Mesenteric fat pad (tissue), 1 donor: Measurements from ENCODE around the gene ATP6V0A1. TPM values are rescaled to one million over a fixed set of nuclear protein-coding genes. Genes with fewer than 3 reads are reported as not detected.
"Not testable (repeated sequence)": the region's sequence is repeated elsewhere in the genome, so short reads cannot be mapped to it uniquely, and the experiment has no call there.

Experiments used
- DNase-seq: peaks from one replicate; pipeline ENCODE4 v3.0.0-alpha.2; 2020; ENCODE audit warnings: low spot score
- long read RNA-seq: library from polyadenylated mRNA; unstranded; transcript quantifications from one replicate; pipeline ENCODE4 v2.0.0, GENCODE V29; 2020
- total RNA-seq: library from RNA; stranded (reverse); fragmentation: NEBNext Ultra II Directional; extraction: Animal tissue kit (Norgen Biotek cat#: 25700); gene quantifications from one replicate; pipeline ENCODE4 v1.2.1, GENCODE V29; 2021
- donor health status: DM: yes; HTN: yes; CAD: no.

Gene ATP6V0A1
- total RNA-seq: 84.1 TPM
- long read RNA-seq, full-length matches to known transcripts: 18 of 19 reads
- long read RNA-seq, partial matches to known transcripts: 1 of 19 reads
- long read RNA-seq, other reads (novel, unspliced or antisense): 0 of 19 reads

DNA sequence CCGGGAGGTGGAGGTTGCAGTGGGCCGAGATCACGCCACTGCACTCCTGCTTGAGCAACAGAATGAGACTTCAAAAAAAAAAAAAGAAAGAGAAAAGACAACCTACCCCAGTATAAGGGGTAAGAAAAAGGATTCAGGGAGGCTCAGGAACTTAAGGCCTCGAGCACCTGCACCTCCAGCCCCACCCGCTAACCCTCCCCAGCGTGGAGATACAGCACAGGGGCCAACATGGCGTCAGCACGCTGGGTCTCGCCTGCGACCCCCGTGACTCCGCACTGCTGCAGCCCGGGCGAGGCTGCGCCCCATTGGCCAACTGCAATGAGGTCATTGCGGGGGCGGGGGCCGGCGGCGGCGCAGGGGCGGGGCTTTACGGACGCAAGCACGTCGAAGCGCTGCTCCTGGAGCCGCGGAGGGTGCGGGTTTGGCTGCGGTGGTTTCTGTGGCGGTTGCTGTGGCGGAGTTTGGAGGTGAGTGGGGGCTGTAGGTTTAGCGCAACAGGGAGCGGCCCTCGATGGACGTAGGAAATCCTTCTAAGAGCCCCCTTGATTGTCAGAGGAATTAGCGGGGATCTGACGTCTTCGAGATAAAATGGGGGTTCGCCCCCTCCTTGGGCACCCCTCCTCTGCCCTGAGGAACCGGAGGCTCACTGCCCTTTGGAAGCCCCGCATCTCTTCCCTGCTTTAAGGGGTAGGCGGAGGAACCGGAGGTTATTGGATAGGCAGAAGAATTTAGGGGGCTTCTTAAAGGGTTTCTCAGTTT lies at the start of gene ATP6V0A1:
Gene ATP6V0A1 (plus strand): TSS at position 382 of the 759 bp plus-strand sequence. CDS start 2,017 bp downstream, outside the sequence.
- DNase-seq: peak; percentile 99

DNA sequence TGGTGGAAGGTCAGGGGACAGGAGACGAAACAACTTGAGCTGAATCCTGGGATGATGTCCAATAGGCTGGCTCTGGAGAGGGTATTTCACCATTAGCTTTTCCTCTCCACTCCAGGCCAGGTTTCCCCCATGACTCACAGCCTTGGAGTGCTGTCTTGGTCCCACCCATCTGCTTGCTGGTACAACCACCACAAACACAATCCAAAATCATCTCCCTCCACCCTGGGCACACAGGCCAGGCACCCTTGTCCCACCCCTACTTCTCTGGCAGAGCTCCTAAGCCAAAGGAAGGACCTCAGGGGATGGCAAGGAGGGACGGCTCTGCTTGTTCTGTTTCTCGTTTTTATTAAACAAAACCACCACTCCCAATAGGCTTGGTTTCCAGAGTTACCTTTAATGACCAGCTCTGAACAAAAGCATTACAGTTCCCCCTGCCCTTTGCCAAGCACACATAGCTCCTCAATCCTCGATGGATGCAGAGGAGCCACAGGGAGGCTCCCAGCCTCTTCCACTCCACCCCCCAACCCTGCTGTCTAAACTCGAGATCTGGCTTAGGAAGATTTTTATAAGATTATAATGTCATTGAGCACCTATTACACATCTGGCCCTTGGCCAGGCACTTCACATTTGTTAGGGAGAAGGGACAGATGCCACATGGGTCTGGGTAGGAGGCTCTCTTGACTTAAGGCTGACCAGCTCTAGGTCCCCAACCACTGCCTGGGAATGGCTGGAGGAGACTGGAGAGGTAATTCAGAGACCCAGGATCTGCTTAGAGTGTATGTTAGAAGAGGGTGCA lies 49.0 kb upstream of the ATP6V0A1 start:
- DNase-seq: no peak

DNA sequence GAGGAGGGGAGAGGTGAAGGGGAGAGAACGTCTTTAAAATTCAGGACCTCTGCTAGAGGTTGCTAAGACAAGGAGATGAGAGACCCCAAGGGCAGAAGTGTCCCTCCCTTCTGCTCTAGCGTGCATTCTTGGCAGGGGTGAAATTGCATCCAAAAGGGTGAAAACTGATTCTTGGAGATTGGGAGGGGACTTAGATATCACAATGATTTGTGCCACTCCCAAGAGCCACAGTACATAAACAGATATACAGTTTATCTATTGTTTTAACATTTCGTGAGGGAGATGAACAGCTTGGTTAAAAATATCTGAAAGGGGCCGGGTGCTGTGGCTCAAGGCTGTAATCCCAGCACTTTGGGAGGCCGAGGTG lies 48.4 kb upstream of the ATP6V0A1 start:
- no peak for DNase-seq

DNA sequence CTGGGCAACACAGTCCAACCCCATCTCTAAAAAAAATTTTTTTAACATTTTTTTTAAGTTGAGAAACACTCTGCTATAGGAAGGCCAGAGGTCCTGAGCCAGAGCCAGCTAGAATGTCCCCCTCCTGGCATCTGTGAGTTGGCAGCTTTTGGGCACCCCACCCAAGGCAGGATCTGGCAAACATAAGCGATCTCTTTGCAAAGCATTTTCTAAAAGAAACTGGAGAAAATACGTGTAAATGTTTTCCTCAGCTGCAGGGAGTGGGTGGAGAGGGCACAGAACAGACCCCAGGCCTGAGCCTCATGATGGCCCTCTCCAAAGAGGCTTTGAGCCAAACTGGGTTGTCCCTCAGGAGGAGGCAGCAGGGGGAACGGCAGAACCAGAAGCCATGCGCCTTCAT lies 47.3 kb upstream of the ATP6V0A1 start:
- DNase-seq: no peak

DNA sequence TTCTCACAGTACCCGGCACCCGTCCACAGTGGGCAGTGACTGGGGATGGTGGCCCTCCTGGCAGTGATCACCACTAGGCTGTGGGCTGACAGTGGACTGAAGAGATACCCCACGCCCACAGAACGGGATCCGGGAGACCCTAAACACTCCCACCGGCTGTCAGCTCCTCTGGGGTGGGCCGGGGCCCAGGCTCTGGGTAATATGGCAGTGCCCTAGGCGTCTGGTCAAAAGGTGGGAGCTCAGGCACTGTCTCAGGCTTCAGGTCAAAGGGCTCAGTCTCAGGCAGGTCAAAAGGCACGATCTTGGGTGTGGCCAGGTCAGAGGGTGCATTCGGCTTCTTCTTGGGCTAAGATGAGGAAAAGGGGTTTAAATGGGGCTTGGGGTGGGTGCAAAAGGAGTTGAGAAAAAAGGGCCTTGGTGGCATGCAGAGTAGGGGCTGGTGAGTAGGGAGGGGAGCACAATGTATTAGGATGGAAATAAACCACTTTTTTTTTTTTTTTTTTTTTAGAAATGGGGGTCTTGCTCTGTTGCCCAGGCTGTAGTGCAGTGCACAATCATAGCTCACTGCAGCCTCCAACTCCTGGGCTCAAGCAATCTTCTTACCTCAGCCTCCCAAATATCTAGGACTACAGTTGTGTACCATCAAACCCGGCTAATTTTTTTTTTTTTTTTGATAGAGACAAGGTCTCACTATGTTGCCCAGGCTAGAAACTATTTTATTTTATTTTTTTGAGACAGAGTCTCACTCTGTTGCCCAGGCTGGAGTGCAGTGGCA lies 46.6 kb upstream of the ATP6V0A1 start:
- DNase-seq: no peak

DNA sequence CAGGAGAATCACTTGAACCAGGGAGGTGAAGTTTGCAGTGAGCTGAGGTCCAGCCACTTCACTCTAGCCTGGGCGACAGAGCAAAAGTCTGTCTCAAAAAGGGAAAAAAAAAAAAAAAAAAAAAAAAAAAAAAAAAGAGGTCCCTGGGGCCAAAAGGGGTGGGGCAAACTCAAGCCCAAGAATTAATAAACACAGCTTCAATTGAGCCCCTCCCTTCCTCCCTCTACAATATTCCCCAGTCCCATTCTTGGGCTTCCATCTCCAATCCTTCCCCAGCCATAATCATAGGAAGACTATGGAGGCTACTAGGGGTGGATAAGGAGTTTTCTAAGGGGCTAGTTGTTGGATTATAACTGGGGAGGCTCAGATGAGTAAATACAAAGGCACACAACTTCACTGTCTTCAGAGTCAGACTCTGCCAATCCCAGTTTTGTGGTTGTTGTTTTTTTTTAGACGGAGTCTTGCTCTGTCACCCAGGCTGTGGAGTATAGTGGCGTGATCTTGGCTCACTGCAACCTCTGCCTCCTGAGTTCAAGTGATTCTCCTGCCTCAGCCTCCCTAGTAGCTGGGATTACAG lies 45.1 kb upstream of the ATP6V0A1 start:
- DNase-seq: no peak

DNA sequence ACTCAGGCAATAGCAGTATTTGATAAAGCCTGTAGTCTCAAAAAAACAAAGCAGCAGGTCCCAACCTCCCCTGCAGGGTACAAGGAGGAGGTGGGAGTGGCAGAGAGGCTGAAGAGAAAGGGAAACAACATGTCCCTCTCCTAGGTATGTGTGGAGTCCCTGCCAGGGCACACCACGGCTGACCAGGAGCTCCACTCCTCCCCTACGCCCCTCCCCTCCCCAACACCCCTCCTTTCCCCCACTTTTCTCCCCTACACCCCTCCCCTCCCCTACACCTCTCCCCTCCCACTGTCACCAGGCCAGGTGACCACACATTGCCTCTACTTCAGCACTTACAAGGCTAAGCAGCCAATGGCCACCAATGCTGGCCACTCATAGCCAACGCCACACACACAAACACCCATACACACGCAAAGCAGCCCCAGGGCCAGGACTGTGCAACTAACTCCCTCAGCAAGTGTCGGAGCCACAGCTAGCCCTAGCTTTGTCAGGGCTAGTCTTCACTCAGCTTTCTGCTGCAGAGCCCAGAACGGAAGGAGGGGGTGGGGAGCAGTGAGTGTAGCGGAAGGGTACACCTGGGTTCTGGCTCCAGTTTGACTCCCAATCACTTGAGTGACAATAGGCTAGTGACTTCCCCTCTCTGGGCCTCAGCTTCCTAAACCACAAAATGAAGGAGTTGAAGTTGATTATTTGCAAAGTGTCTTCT lies 43.8 kb upstream of the ATP6V0A1 start:
- no peak for DNase-seq

DNA sequence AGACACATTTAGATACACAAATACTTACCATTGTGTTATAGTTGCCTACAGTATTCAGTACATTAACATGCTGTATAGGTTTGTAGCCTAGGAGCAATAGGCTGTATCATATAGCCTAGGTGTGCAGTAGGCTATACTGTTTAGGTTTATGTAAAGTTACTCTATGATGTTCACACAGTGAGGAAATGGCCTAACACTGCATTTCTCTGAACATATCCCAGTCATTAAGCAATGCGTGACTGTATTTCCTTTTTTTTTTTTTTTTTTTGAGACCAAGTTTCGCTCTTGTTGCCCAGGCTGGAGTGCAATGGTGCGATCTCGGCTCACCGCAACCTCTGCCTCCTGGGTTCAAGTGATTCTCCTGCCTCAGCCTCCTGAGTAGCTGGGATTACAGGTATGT lies 40.7 kb upstream of the ATP6V0A1 start:
- not testable (repeated sequence) for DNase-seq

DNA sequence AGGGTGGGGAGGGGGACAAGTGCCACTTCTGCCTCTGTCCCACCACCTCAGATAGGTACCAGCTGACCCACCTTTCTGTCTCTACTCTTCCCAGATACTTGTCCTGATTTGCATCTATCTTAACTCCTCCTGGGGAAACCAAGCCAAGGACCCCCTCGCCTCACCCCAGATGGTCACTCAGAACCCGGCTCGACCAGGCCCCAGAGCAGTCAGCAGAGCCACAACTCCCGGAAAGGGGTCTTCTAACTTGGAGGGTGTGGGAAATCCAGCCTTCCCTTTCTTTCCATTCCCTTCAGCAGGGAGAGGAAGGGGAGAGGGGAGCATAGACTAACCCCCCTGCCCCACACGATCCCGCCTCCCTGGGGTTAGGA lies 37.6 kb upstream of the ATP6V0A1 start:
- DNase-seq: no peak

DNA sequence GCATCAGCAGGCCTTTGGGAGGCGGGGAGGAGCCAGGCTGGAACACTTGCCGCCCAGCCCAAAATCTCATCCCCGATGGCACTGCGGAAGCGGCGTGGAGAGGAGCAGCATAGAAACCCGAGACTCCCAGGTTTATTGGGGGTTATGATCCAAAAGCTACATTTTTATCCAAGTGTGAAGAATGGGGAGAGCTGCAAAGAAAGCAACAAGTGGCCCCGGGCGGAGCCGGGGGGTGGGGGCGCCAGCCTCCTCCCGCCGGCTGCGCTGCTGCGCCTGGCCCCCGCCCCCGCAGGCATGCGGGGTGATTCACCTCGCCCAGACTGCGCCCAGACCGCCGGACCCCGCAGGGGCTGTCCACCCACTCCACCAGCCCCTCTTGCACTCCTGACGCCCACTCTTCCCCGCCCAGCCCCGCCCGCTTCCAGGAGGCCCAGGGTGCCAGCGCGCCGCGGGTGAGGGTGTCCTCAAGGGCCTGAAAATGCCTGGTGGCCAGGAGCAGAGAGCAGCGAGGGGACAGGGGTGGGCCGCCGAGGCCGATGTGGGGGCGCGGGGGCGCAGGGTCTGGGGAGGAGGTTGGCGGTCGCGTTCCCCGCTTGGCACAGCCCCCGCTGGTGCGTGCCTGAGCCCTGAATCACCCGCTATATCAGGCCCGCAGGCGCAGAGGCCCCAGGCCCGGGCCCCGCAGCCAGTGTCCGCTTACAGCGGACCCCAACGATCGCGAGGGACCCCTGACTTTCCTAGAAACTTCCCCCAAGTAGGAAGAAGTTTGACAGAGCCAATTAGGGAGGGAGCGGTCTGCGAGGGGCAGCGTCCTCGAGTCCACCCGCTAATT lies 37.0 kb upstream of the ATP6V0A1 start:
- no peak for DNase-seq

DNA sequence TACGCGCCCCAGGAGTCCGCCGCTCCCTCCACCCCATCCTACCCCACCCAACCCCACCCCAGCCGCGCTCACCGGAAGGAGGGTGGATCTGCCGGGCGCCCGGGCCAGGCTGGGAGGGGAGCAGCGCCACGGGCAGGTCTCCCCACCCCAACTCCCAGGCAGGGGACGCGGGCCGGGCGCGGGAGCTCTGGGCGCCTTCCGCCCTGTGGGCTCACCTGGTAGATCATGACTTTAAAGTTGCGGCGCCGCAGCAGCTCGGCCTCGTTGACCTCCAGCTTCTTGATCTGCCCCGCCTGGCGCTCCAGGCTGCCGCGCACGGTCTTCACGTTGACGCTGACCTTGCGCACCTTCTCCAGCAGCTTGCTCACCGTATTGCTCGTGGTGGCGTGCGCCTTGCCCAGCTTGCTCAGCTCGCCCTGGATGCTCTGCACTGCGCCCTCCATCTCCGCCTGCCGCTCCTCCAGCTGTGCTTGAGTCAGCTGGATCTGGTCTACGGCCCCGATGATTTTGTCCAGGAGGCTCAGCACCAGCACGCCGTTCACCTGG lies 36.2 kb upstream of the ATP6V0A1 start:
- DNase-seq: no peak

DNA sequence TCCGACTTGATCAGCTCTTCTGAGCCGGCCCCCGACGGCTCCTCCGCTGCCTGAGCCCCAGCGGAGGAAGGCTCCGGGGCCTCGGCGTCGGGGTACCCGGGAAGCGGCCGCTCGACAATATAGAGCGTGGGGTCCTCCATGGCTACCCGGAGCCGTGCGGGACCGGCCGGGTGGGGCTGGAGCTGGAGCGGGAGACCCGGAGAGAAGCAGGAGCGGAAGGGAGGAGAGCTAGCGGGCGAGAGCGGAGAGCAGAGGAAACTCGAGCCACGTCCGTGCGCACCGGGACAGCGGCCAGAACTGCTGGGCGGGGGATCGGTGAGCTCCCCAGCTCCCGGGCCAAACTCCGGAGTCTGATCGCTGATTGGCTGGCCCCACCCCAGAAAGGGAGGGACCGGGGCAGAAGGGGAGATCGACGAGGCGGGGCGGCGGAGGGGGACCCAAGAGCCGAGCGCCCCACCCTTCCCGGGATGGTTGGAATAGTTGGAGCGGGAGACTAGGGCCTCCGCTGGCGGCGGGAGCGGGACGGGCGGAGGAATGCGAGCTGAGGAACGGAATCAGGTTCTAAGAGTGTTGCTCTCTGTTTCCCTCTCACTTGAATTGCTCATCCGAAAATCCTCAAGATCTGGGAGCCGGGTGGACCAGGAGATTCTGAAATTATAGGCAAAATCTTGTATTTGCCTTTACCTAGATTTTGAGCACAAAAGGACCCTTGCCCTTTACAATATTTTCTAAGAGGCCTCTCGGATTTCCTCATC lies 35.5 kb upstream of the ATP6V0A1 start, which contains the start of gene CAVIN1:
Gene CAVIN1 (minus strand): TSS at position 299 of the 755 bp plus-strand sequence. CDS start 159 bp downstream, at position 140.
- peak; percentile 98 for DNase-seq

DNA sequence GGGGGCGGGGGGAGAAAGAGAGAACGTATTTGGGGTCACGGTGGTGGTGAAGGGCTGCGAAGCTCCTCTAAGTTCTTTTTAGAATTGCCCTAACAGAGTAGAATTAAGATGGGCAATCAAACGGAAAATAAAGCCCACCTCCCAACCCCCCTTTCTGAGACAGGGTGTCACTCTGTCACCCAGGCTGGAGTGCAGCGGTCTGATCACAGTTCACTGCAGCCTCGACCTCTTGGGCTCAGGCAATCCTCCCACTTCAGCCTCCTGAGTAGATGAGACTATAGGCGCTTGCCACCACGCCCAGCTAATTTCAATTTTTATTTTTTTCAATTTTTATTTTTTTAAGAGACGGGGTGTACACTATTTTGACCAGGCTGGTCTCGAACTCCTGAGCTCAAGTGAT lies 34.9 kb upstream of the ATP6V0A1 start:
- no peak for DNase-seq

DNA sequence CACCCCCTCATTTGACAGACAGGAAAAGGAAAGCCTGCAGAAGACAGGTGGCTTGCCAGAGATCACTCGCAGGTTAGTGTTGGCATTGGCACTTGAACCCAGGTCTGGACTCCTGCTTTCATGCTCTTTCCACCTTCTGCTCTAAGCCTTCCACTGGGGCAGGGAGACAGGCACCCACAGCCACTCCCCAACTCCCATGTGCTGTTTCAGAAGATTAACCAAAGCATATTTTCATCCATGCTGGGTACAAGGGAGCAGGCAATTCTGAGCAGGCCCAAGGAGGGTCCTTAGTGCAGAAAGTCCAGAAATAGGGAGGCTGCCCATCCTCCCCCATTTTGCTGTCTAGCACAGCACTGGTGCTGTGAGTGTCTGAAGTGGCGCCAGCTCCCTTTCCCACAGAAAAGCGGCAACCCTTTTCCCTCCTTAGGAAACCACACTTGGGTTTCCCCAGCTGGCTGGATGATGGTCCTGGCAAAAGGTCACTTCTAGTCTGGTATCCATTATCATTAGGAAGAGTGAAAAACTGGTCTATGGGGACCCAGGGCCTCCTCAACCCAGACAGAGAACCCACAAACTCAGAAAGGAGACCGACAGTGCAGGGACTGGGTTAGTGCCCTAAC lies 33.6 kb upstream of the ATP6V0A1 start:
- no peak for DNase-seq

DNA sequence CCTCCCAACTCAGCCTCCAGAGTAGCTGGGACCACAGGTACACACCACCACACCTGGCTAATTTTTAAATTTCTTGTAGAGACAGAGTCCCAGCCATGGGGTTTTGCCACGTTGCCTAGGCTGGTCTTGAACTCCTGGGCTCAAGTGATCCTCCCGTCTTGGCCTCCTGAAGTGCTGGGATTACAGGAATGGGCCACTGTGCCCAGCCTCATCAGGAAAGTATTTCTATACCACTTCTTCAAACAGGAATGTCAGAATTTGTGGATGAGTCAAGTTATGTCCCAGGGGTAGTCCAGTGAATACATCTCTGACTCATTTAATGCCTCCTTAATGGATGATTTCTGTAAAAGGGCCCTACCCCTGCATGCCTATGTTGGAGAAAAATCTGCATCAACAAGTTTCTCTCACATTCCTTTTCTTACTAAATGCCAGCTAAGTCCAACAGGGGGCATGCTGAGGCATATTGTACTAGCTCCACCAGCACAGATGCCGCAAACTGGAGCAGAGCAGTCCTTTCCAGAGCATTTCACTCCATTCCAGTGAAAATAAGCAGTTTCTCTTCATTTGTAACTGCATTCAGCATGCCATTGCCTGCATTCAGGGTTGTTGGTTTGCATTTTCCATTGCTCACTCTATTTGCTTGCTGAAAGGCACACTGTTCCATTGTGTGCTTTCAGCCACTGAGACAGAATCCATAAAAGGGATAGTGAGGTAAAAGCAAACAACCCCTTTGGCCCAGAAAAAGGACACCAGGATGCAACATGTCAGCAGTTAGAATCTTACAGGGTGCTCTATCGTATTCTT lies 30.3 kb upstream of the ATP6V0A1 start:
- no peak for DNase-seq

DNA sequence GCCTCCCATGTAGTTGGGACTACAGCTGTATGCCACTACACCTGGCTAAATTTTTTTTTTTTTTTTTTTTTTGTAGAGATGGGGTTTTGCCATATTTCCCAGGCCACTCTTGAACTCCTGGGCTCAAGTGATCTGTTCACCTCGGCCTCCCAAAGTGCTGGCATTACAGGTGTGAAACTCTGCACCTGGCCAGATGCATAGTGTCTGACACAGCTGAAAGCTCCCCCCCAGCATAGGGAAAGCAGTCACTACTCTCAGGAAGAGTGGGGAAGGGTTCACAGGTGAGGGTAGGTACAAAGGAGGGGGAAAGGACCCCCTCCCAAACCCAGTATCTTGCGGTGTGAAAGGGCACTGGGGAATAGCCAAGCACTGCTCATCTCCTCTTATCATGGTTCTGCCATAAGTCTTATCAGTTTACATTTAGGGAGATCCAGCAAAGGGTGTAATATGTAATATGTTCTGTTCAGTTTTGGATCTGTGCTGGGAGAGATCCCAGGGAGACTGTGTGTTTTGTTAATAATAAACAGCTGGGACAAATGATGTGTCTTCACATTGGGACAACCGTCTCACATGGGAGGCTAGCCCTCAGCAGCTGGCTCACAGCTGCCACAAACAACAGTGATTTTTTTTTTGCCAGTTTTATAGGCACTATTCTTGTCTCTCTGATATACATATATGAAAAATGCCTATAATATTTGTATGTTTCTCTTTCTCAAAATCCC lies 28.8 kb upstream of the ATP6V0A1 start:
- no peak for DNase-seq

DNA sequence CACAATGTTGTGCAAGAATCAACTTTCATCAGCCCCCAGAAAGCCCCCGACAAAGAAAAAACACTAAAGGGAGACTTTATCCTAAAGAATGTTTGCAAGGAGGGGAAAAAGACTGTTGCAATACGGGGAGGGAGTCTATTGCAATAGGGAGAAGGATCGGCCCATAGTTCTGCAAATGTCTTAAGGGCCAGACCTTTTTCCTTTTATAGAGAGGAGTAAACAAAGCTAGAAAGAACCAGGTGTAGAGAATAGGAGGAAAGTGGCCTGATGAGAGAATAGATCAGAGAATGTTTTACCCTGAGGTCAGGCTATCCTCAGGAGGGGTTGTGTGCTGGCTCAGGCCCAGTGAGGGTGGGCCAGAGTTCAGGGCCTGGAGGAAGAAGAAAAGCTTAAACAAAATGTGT lies 26.9 kb upstream of the ATP6V0A1 start:
- no peak for DNase-seq
